Calu3 (cell line): ENCODE measurements around the gene UBASH3B. TPM values are rescaled to one million over a fixed set of nuclear protein-coding genes. Genes with fewer than 3 reads are reported as not detected.

Experiments used
- BruUV-seq: library from RNA; stranded (reverse); fragments of 400-500 nt; replicated peaks from 2 replicates; lab custom pipeline; 2021; lab: Mats Ljungman, UMichigan
- CTCF ChIA-PET: fragments of 300-600 bp; sonication (Branson Sonifier 250); formaldehyde crosslinking; loops from one replicate; lab custom pipeline; 2022; ENCODE audit warnings: antibody characterized with exemption; lab: Charles Lee
- DNase-seq: peaks from one replicate; pipeline ENCODE4 v3.0.0; 2022
- H3K27ac Mint-ChIP-seq: one replicate; pipeline ENCODE4 v1.8.0; 2022; ENCODE audit warnings: mixed read lengths; ENCODE audit not compliant: unreplicated experiment
- H3K27me3 Mint-ChIP-seq: one replicate; pipeline ENCODE4 v1.8.0; 2022; ENCODE audit warnings: mixed read lengths; ENCODE audit not compliant: unreplicated experiment
- H3K36me3 Mint-ChIP-seq: one replicate; pipeline ENCODE4 v1.8.0; 2022; ENCODE audit warnings: mild to moderate bottlenecking, moderate library complexity, mixed read lengths; ENCODE audit not compliant: insufficient read depth, unreplicated experiment
- H3K4me1 Mint-ChIP-seq: one replicate; pipeline ENCODE4 v1.8.0; 2022; ENCODE audit warnings: mild to moderate bottlenecking, low read depth, mixed read lengths; ENCODE audit not compliant: unreplicated experiment
- H3K4me3 Mint-ChIP-seq: one replicate; pipeline ENCODE4 v1.8.0; 2022; ENCODE audit warnings: mild to moderate bottlenecking, low read depth, moderate library complexity, mixed read lengths; ENCODE audit not compliant: unreplicated experiment
- H3K9me3 Mint-ChIP-seq: one replicate; pipeline ENCODE4 v1.8.0; 2022; ENCODE audit warnings: low read depth, mixed read lengths; ENCODE audit not compliant: unreplicated experiment
- intact Hi-C: fragments of 100-400 bp; cut with micrococcal nuclease; formaldehyde crosslinking; loops from one replicate; pipeline ENCODE4 v1.10.0; 2022; ENCODE audit not compliant: unreplicated experiment
- total RNA-seq: library from RNA; stranded (reverse); gene quantifications from 2 replicates; pipeline ENCODE4 v1.2.3, GENCODE V29; 2022
- TF ChIP-seq, protein P1 (sequence below): fragments of 200-600 bp; IDR thresholded peaks from one replicate; pipeline ENCODE4 v1.8.0; 2022; ENCODE audit warnings: antibody characterized with exemption; ENCODE audit not compliant: unreplicated experiment

Gene UBASH3B
- total RNA-seq, 1 experiment from 2014 or later = 74.9 TPM

DNA sequence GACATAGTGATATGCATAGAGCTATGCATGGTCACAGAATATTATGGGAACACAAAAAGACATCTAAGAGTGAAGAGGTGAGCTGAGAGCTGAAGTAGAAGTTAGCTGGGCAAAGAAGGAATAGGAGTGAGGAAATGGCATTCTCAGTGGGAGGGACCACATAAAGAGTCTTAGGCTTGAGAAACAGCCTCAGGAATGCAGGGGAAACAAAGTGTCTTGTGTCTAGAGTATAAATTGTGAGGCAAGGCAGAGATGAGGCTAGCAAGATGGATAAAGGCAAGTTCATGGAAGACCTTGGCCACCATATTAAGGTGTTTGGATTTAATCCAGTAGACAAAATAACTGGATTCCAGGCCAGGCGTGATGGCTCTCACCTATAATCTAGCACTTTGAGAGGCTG is 142.1 kb downstream of the UBASH3B start:
- H3K27me3 Mint-ChIP-seq = no peaks in the 10 kb centered on the region
- H3K36me3 Mint-ChIP-seq = peaks cover 29% of the 10 kb centered on the region
- H3K4me3 Mint-ChIP-seq = no peak overlapping the region
- BruUV-seq = no TSS peak
- no peaks in the 10 kb centered on the region for H3K4me1 Mint-ChIP-seq
- TF ChIP-seq, protein P1, sequence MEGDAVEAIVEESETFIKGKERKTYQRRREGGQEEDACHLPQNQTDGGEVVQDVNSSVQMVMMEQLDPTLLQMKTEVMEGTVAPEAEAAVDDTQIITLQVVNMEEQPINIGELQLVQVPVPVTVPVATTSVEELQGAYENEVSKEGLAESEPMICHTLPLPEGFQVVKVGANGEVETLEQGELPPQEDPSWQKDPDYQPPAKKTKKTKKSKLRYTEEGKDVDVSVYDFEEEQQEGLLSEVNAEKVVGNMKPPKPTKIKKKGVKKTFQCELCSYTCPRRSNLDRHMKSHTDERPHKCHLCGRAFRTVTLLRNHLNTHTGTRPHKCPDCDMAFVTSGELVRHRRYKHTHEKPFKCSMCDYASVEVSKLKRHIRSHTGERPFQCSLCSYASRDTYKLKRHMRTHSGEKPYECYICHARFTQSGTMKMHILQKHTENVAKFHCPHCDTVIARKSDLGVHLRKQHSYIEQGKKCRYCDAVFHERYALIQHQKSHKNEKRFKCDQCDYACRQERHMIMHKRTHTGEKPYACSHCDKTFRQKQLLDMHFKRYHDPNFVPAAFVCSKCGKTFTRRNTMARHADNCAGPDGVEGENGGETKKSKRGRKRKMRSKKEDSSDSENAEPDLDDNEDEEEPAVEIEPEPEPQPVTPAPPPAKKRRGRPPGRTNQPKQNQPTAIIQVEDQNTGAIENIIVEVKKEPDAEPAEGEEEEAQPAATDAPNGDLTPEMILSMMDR = no peak
- no peaks in the 10 kb centered on the region for H3K9me3 Mint-ChIP-seq
- intact Hi-C loops = loop anchor here (5.0 kb wide), 1 partner anchor 225 kb away; no protein-coding TSS in a partner anchor
- CTCF ChIA-PET = no interaction called here
- DNase-seq = no peak
- no peak overlapping the region for H3K27ac Mint-ChIP-seq

GRCh38 chr11:122799406-122800105 is 144.0 kb downstream of the UBASH3B start:
- no TSS peak for BruUV-seq
- CTCF ChIA-PET = no interaction called here
- TF ChIP-seq, protein P1 = no peak
- no peak overlapping the region for H3K27ac Mint-ChIP-seq
- H3K4me1 Mint-ChIP-seq = no peaks in the 10 kb centered on the region
- H3K9me3 Mint-ChIP-seq = no peaks in the 10 kb centered on the region
- H3K4me3 Mint-ChIP-seq = no peak overlapping the region
- peaks cover 46% of the 10 kb centered on the region for H3K36me3 Mint-ChIP-seq
- no peaks in the 10 kb centered on the region for H3K27me3 Mint-ChIP-seq
- DNase-seq = no peak
- intact Hi-C loops = loop anchor here (5.0 kb wide), 1 partner anchor 223 kb away; no protein-coding TSS in a partner anchor

- no TSS peak for BruUV-seq
- DNase-seq = no peak
- Mint-ChIP-seq H3K36me3 (peaks cover 22% of the 10 kb centered on the region), H3K4me1 (no peaks in the 10 kb centered on the region), H3K27me3 (no peaks in the 10 kb centered on the region), H3K27ac (peak overlapping the region; percentile 40), H3K9me3 (no peaks in the 10 kb centered on the region), H3K4me3 (no peak overlapping the region)
- intact Hi-C loops = no loop called here
- CTCF ChIA-PET = no interaction called here
- TF ChIP-seq, protein P1 = no peak
Measured at GRCh38 chr11:122802876-122803275, 147.4 kb downstream of the UBASH3B start.

DNA sequence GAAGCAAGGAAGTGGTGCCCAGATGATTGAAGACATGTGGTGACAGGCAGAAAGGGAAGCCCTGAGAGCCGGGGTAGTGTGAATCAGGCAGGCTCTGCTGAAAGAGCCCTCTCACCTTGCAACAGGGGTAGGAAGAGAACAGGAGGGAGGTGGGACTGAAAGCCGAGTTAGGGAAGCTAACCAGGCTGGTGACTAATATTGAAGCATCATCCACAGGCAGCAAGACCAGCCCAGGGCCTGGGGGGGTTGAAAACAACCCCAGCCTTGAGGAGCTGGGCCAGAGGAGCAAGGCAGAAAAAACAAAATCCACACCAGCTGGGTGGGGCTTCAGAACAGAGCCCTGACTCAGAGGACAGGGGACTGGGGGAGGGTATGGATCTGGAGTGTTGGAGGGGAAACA is 147.8 kb downstream of the UBASH3B start:
- H3K27me3 Mint-ChIP-seq = no peaks in the 10 kb centered on the region
- no TSS peak for BruUV-seq
- H3K4me1 Mint-ChIP-seq = no peaks in the 10 kb centered on the region
- H3K9me3 Mint-ChIP-seq = no peaks in the 10 kb centered on the region
- H3K36me3 Mint-ChIP-seq = peaks cover 18% of the 10 kb centered on the region
- DNase-seq = no peak
- H3K4me3 Mint-ChIP-seq = no peak overlapping the region
- CTCF ChIA-PET = no interaction called here
- H3K27ac Mint-ChIP-seq = peak overlapping the region; percentile 40
- intact Hi-C loops = no loop called here
- TF ChIP-seq, protein P1 = no peak
